GM12878 (cell line): ENCODE results near the gene ZNF615. TPM values are rescaled to one million over a fixed set of nuclear protein-coding genes. Genes with fewer than 3 reads are reported as not detected.

ENCODE experiments used
- ATAC-seq: fragments of 200-7000 bp; cut with Tn5 transposase; 3 replicates; pipeline ENCODE4 v1.9.1; 2020; ENCODE audit warnings: mild to moderate bottlenecking, moderate library complexity
- BruUV-seq: library from RNA; stranded (reverse); fragments of 400-500 nt; replicated peaks from 2 replicates; lab custom pipeline; 2021; lab: Mats Ljungman, UMichigan
- CTCF ChIA-PET: fragments of 300-600 bp; sonication (Branson Sonifier 250); formaldehyde crosslinking; extraction: SDS; loops from one replicate; lab custom pipeline; 2021; ENCODE audit warnings: inconsistent platforms; lab: Yijun Ruan, JAX
- POLR2A ChIA-PET: fragments of 350-600 bp; formaldehyde crosslinking; extraction: SDS; loops from one replicate; lab custom pipeline; 2021; ENCODE audit warnings: inconsistent platforms; lab: Charles Lee
- RAD21 ChIA-PET: fragments of 300-600 bp; sonication (Branson Sonifier 250); formaldehyde crosslinking; loops from one replicate; lab custom pipeline; 2023; ENCODE audit warnings: antibody characterized with exemption; ENCODE audit not compliant: unreplicated experiment; lab: Charles Lee
- SMC1A ChIA-PET: fragments of 300-600 bp; sonication (Branson Sonifier 250); formaldehyde crosslinking; loops from one replicate; lab custom pipeline; 2023; ENCODE audit not compliant: unreplicated experiment, uncharacterized antibody; lab: Charles Lee
- DNase-seq: peaks from one replicate; pipeline ENCODE4 v3.0.0-alpha.2; 2011; ENCODE audit warnings: low read depth, low spot score
- FAIRE-seq: peaks from 3 replicates; lab custom pipeline; 2011; peaks lifted over from hg19 to GRCh38; lab: Jason Lieb, UNC
- H2AFZ ChIP-seq: 2 replicates; pipeline ENCODE4 v1.6.0; 2011; ENCODE audit warnings: low read depth, low read length, control low read depth; ENCODE audit not compliant: control insufficient read depth
- H3K27ac ChIP-seq: 2 replicates; pipeline ENCODE4 v1.5.1; 2011; ENCODE audit warnings: control low read depth; ENCODE audit not compliant: control insufficient read depth, insufficient read depth
- H3K27me3 ChIP-seq, 2 experiments: replicated peaks in 1 of 2; 2 replicates each; pipeline versions ENCODE4 v1.6.0 to v1.6.1; 2011; ENCODE audit warnings: low read length in 1 of 2; ENCODE audit not compliant: control insufficient read depth in 2 of 2, insufficient read depth in 2 of 2
- H3K36me3 ChIP-seq, 2 experiments: 2 replicates each; pipeline ENCODE4 v1.5.1; 2011; ENCODE audit warnings: low read length in 1 of 2; ENCODE audit not compliant: control insufficient read depth in 2 of 2, insufficient read depth in 2 of 2
- H3K4me1 ChIP-seq: 2 replicates; pipeline ENCODE4 v1.6.1; 2011; ENCODE audit warnings: mild to moderate bottlenecking, low read length, moderate library complexity, mixed read lengths; ENCODE audit not compliant: control insufficient read depth, insufficient read depth
- H3K4me2 ChIP-seq: 2 replicates; pipeline ENCODE4 v1.6.0; 2011; ENCODE audit warnings: control low read depth; ENCODE audit not compliant: control insufficient read depth, insufficient read depth
- H3K4me3 ChIP-seq: fragments of 200-600 bp; sonication (generic); 2 replicates; pipeline ENCODE4 v1.5.1; 2016
- H3K79me2 ChIP-seq: 2 replicates; pipeline ENCODE4 v1.6.0; 2011; ENCODE audit warnings: low read length; ENCODE audit not compliant: control insufficient read depth, insufficient read depth
- H3K9ac ChIP-seq: 2 replicates; pipeline ENCODE4 v1.8.0; 2011; ENCODE audit warnings: low read length, control low read depth, mixed read lengths; ENCODE audit not compliant: control insufficient read depth, insufficient read depth
- H3K9me3 ChIP-seq: replicated peaks from 3 replicates; pipeline ENCODE4 v1.5.1; 2011; ENCODE audit warnings: mild to moderate bottlenecking, low read length; ENCODE audit not compliant: control insufficient read depth, insufficient read depth
- H4K20me1 ChIP-seq: 2 replicates; pipeline ENCODE4 v1.6.0; 2011; ENCODE audit not compliant: control insufficient read depth, insufficient read depth
- CHD2 ChIP-seq: IDR thresholded peaks from 2 replicates; pipeline ENCODE4 v1.6.1; 2011; ENCODE audit warnings: low read depth, low read length, improper control_type of control experiment, borderline replicate concordance
- DPF2 ChIP-seq: fragments of 450-650 bp; IDR thresholded peaks from 2 replicates; pipeline ENCODE4 v1.6.1; 2017; ENCODE audit warnings: mild to moderate bottlenecking
- EED ChIP-seq: sonication (generic); IDR thresholded peaks from 2 replicates; pipeline ENCODE4 v1.6.1; 2016; ENCODE audit warnings: antibody characterized with exemption, low read depth
- EZH2 ChIP-seq: IDR thresholded peaks from 2 replicates; pipeline ENCODE4 v1.6.1; 2012; ENCODE audit warnings: low read depth, mild to moderate bottlenecking, control low read depth, inconsistent platforms, low read length, borderline replicate concordance; ENCODE audit not compliant: control insufficient read depth
- GATAD2B ChIP-seq: fragments of 450-650 bp; conservative IDR thresholded peaks from 2 replicates; pipeline ENCODE4 v1.6.1; 2017; ENCODE audit warnings: low read depth, mild to moderate bottlenecking, moderate library complexity
- IRF4 ChIP-seq: IDR thresholded peaks from 2 replicates; pipeline ENCODE4 v1.6.1; 2011; ENCODE audit warnings: low read depth, low read length
- NFXL1 ChIP-seq: fragments of 450-650 bp; IDR thresholded peaks from 2 replicates; pipeline ENCODE4 v1.6.1; 2017; ENCODE audit warnings: antibody characterized with exemption, mild to moderate bottlenecking, borderline replicate concordance
- PAX5 ChIP-seq: IDR thresholded peaks from 2 replicates; pipeline ENCODE4 v1.6.1; 2011; ENCODE audit warnings: low read depth, low read length, borderline replicate concordance
- PAX8 ChIP-seq: fragments of 450-650 bp; IDR thresholded peaks from 2 replicates; pipeline ENCODE4 v1.6.1; 2017; ENCODE audit warnings: mild to moderate bottlenecking, moderate library complexity
- PML ChIP-seq: IDR thresholded peaks from 2 replicates; pipeline ENCODE4 v1.6.1; 2012; ENCODE audit warnings: low read length, inconsistent platforms
- SP1 ChIP-seq: IDR thresholded peaks from one replicate; pipeline ENCODE4 v1.6.1; 2011; ENCODE audit warnings: low read depth, low read length
- SPI1 ChIP-seq: IDR thresholded peaks from 2 replicates; pipeline ENCODE4 v1.6.1; 2011; ENCODE audit warnings: low read depth, mild to moderate bottlenecking, low read length, moderate library complexity, borderline replicate concordance; ENCODE audit not compliant: insufficient read depth
- STAT1 ChIP-seq: fragments of 450-650 bp; conservative IDR thresholded peaks from 2 replicates; pipeline ENCODE4 v1.6.1; 2014; ENCODE audit warnings: antibody characterized with exemption, mild to moderate bottlenecking
- TBL1XR1 ChIP-seq: IDR thresholded peaks from 2 replicates; pipeline ENCODE4 v1.6.1; 2012; ENCODE audit warnings: low read depth, low read length, improper control_type of control experiment
- ZNF217 ChIP-seq: fragments of 450-650 bp; IDR thresholded peaks from 2 replicates; pipeline ENCODE4 v1.6.1; 2017; ENCODE audit warnings: antibody characterized with exemption, mild to moderate bottlenecking
- ZZZ3 ChIP-seq: IDR thresholded peaks from 2 replicates; pipeline ENCODE4 v1.6.1; 2011; ENCODE audit warnings: low read depth; ENCODE audit not compliant: control insufficient read depth, insufficient read length
- WGBS: methylation state at CpG from one replicate; pipeline ENCODE4 v1.1.6; 2016; ENCODE audit warnings: low lambda C conversion rate; ENCODE audit not compliant: insufficient replicate concordance, insufficient coverage; ENCODE audit errors: missing lambda C conversion rate; 5-methylcytosine and 5-hydroxymethylcytosine counted together
- in situ Hi-C: fragments of 300-500 bp; cut with MboI; formaldehyde crosslinking; loops from 9 replicates; pipeline ENCODE4 v1.14.3; 2018; ENCODE audit warnings: mixed read lengths
- intact Hi-C: fragments of 100-400 bp; cut with micrococcal nuclease; formaldehyde crosslinking; loops from one replicate; pipeline ENCODE4 v1.14.2; 2022; ENCODE audit not compliant: unreplicated experiment
- polyA plus RNA-seq, 11 experiments: library from polyadenylated mRNA; depleted of rRNA in 4 of 11; unstranded in 6 of 11; stranded (reverse) in 5 of 11; fragments of >200 nt; fragmentation: Nextera tagmentation in 4 of 11; fragmentation: Illumina TruSeq in 1 of 11; extraction: Ambion mirVana in 4 of 11; extraction: Trizol in 1 of 11; gene quantifications; 1 replicate in 1 of 11; 2 replicates in 10 of 11; pipeline versions ENCODE4 v1.2.1 to v1.2.3, GENCODE V29; 2011 to 2016; ENCODE audit warnings: inconsistent platforms in 2 of 11, missing spikeins in 2 of 11, low read depth in 1 of 11
- total RNA-seq, 4 experiments: library from RNA; depleted of rRNA in 3 of 4; stranded (reverse); fragments of >200 nt in 3 of 4; fragmentation: Illumina TruSeq in 1 of 4; extraction: Trizol in 1 of 4; gene quantifications; 2 replicates each; pipeline versions ENCODE4 v1.2.1 to v1.2.3, GENCODE V29; 2013 to 2021

Gene ZNF615
- total and polyA plus RNA-seq, 10 of the 15 experiments (the other 5 are each of a cell fraction or from before 2014, with no cell fraction given): 1.7 to 7.2 (median 4.2) TPM

GRCh38 chr19:51977346-51977745 lies 30.7 kb downstream of the ZNF615 start:
- intact Hi-C loops: no loop called here
- H3K79me2 ChIP-seq: no peaks in the 10 kb centered on the region; the same call in 1 of the 2 replicates

GRCh38 chr19:51976852-51977251 lies 31.2 kb downstream of the ZNF615 start:
- RAD21 ChIA-PET: no interaction called here
- no peak overlapping the region for H3K4me3 ChIP-seq
- no peak for TF ChIP-seq ZZZ3
- TF ChIP-seq SP1: no peak
- no peak for TF ChIP-seq EED
- no peak for TF ChIP-seq TBL1XR1
- no peak for TF ChIP-seq IRF4
- no peak for TF ChIP-seq PAX8
- TF ChIP-seq PAX5: no peak
- no peak for TF ChIP-seq NFXL1
- no peak for TF ChIP-seq ZNF217
- TF ChIP-seq PML: no peak
- intact Hi-C loops: no loop called here
- no peak overlapping the region for H3K9ac ChIP-seq
- in situ Hi-C loops: no loop called here
- H2AFZ ChIP-seq: no peak overlapping the region
- ATAC-seq (no peak), DNase-seq (no peak), FAIRE-seq (no peak)
- SMC1A ChIA-PET: no interaction called here
- no peaks in the 10 kb centered on the region for H3K27me3 ChIP-seq
- peaks cover 2 to 8% of the 10 kb centered on the region in 2 experiments for H3K36me3 ChIP-seq
- H3K4me2 ChIP-seq: no peak overlapping the region
- no peaks in the 10 kb centered on the region; the same call in 1 of the 2 replicates for H3K79me2 ChIP-seq
- H4K20me1 ChIP-seq: no peaks in the 10 kb centered on the region
- CTCF ChIA-PET: no interaction called here
- BruUV-seq: no TSS peak
- H3K9me3 ChIP-seq: peaks cover 41% of the 10 kb centered on the region
- no peaks in the 10 kb centered on the region for H3K4me1 ChIP-seq
- POLR2A ChIA-PET: no interaction called here
- no peak overlapping the region for H3K27ac ChIP-seq
- 98% methylated on average over 3 of the region's 3 CpGs for WGBS

More at GRCh38 chr19:51977346-51977745, 30.7 kb downstream of the ZNF615 start:
- no peak for FAIRE-seq
- 94% methylated on average over 7 of the region's 7 CpGs for WGBS
- ChIA-PET CTCF (no interaction called here), SMC1A (no interaction called here), RAD21 (no interaction called here), POLR2A (no interaction called here)
- Histone ChIP-seq H3K27me3 (no peaks in the 10 kb centered on the region), H3K36me3 (peaks cover 2 to 8% of the 10 kb centered on the region in 2 experiments), H4K20me1 (no peaks in the 10 kb centered on the region), H2AFZ (no peak overlapping the region), H3K4me3 (no peak overlapping the region), H3K27ac (no peak overlapping the region), H3K9me3 (peaks cover 40% of the 10 kb centered on the region), H3K9ac (no peak overlapping the region), H3K4me2 (no peak overlapping the region), H3K4me1 (no peaks in the 10 kb centered on the region)
- ATAC-seq: no peak
- in situ Hi-C loops: no loop called here
- DNase-seq: no peak
- no TSS peak for BruUV-seq
- TF ChIP-seq CHD2: no peak
- no peak for TF ChIP-seq STAT1
- TF ChIP-seq DPF2: no peak
- TF ChIP-seq GATAD2B: no peak
- TF ChIP-seq EZH2: no peak
- TF ChIP-seq SPI1: no peak
